ENCODE measurements around the gene TUBB2B.

DNA sequence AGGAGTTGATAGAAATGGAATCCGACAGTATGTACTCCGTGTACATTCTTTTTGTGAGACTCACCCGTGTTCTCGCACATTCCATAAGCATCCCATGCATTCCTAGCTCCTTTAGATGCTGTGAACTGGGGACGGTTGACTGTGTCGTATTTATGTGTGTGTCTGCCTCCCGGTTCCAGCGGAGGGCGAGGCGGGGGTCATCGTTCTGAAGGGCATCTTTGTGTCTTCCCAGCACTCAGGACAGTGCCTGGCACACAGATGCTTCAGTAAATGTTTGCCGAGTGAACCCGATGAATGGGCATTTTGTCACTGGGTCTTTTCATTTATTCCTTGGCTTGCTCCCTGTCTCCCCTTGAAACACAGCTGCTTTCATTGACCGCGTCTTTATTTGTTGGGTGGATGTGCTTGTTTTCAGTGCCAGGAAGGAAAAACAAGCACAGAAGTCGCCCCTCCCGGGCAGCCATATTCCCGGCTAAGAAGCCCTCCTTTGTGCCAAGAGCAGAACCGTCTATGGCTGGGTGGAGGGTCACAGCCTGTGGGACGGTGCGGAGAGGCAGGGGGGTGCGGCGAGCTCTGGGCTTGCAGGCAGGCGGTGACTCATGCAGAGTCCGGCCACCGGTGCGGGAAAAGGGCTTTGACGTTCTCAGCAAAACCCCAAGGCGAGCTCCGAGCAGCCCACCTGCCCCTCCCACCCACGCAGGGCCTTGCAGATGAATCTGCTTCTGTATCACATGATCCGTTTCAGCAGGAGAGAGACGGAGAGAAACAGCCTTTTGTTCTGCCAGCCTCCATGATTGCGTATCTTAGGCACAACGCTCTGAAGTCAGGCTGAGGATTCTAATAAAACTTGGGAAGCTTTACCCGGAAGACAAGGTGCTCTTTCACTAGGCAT, 20.0 kb upstream of the TUBB2B start:
- TF ChIP-seq BHLHE40 (IDR thresholded peaks at IDR 0.05; ENCODE audit: low read depth, low read length) = no peak
- TF ChIP-seq ESRRA (IDR thresholded peaks at IDR 0.05; ENCODE audit: borderline replicate concordance, low read length) = no peak
- TF ChIP-seq CBX8 (IDR thresholded peaks at IDR 0.05) = no peak
- TF ChIP-seq NPAS2 (CRISPR knock-in tag; IDR thresholded peaks at IDR 0.05; ENCODE audit: borderline replicate concordance) = no peak
- no peak for TF ChIP-seq KDM1A (IDR thresholded peaks at IDR 0.05; ENCODE audit: low read depth)
- TF ChIP-seq POLR2A (IDR thresholded peaks at IDR 0.05; ENCODE audit: low read length) = no peak
- TF ChIP-seq, protein P1, sequence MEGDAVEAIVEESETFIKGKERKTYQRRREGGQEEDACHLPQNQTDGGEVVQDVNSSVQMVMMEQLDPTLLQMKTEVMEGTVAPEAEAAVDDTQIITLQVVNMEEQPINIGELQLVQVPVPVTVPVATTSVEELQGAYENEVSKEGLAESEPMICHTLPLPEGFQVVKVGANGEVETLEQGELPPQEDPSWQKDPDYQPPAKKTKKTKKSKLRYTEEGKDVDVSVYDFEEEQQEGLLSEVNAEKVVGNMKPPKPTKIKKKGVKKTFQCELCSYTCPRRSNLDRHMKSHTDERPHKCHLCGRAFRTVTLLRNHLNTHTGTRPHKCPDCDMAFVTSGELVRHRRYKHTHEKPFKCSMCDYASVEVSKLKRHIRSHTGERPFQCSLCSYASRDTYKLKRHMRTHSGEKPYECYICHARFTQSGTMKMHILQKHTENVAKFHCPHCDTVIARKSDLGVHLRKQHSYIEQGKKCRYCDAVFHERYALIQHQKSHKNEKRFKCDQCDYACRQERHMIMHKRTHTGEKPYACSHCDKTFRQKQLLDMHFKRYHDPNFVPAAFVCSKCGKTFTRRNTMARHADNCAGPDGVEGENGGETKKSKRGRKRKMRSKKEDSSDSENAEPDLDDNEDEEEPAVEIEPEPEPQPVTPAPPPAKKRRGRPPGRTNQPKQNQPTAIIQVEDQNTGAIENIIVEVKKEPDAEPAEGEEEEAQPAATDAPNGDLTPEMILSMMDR (IDR thresholded peaks at IDR 0.05) = no peak
- no peak for TF ChIP-seq MYC (IDR thresholded peaks at IDR 0.05; ENCODE audit: borderline replicate concordance, low read length)
- TF ChIP-seq, protein P2, sequence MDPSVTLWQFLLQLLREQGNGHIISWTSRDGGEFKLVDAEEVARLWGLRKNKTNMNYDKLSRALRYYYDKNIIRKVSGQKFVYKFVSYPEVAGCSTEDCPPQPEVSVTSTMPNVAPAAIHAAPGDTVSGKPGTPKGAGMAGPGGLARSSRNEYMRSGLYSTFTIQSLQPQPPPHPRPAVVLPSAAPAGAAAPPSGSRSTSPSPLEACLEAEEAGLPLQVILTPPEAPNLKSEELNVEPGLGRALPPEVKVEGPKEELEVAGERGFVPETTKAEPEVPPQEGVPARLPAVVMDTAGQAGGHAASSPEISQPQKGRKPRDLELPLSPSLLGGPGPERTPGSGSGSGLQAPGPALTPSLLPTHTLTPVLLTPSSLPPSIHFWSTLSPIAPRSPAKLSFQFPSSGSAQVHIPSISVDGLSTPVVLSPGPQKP (IDR thresholded peaks at IDR 0.05; ENCODE audit: low read depth, low read length) = no peak
- TF ChIP-seq, protein P3, sequence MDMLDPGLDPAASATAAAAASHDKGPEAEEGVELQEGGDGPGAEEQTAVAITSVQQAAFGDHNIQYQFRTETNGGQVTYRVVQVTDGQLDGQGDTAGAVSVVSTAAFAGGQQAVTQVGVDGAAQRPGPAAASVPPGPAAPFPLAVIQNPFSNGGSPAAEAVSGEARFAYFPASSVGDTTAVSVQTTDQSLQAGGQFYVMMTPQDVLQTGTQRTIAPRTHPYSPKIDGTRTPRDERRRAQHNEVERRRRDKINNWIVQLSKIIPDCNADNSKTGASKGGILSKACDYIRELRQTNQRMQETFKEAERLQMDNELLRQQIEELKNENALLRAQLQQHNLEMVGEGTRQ (IDR thresholded peaks at IDR 0.05) = no peak
- TF ChIP-seq CEBPB (IDR thresholded peaks at IDR 0.05) = no peak
- TF ChIP-seq CHD2 (IDR thresholded peaks at IDR 0.05; ENCODE audit: low read length, partially characterized antibody) = no peak
- TF ChIP-seq FOSL2 (IDR thresholded peaks at IDR 0.05) = no peak
- TF ChIP-seq FOSL2 (CRISPR knock-in tag; IDR thresholded peaks at IDR 0.05) = peak; percentile 43; the same call in 1 of the 2 replicates

Measured in A549 (cell line).